COLO668 (cell line): ENCODE data around the gene FBXW9.
A peak's percentile ranks its signal among the peaks of the same experiment; 100 is the strongest.
"Not testable (repeated sequence)": the region's sequence is repeated elsewhere in the genome, so short reads cannot be mapped to it uniquely, and the experiment has no call there.

Experiments
- DNase-seq: peaks from one replicate; lab custom pipeline; 2025; ENCODE audit not compliant: unreplicated experiment; lab: John Stamatoyannopoulos, UW

The FBXW9 gene

GRCh38 chr19:12657966-12658365 lies 38.5 kb downstream of the FBXW9 start:
- no peak for DNase-seq

DNA sequence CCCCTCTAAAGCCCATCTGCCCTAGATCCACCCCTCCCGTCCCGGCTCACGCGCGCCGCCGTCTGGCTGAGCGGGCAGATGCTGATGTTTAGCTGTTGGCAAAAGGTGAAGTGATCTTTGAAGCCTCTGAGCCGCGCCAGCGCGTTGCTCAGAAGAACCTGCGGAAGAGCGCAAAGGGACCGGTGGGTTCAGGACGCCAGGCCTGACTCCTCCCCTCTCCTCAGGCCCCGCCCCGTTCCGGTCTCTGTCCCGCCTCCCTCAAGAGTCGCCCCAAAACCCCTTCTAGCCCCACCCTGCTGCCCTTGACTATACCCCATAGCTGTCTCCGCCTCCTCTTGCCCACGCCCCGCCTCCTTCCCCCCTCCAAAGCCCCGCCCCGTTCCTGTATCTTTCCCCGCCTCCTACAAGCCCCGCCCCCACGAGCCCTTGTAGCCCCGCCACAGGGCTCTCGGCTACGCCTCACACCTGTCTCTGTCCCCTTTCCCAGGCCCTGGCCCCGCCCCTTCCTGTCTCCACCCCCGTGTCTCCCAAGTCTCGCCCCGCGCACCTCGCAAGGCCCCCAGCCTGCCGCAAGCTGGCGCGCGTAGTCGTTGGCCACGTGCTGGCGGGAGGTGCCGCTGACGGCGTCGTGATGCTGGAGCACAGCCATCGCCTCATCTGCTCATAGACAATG lies 39.4 kb downstream of the FBXW9 start:
- peak; percentile 12 for DNase-seq

DNA sequence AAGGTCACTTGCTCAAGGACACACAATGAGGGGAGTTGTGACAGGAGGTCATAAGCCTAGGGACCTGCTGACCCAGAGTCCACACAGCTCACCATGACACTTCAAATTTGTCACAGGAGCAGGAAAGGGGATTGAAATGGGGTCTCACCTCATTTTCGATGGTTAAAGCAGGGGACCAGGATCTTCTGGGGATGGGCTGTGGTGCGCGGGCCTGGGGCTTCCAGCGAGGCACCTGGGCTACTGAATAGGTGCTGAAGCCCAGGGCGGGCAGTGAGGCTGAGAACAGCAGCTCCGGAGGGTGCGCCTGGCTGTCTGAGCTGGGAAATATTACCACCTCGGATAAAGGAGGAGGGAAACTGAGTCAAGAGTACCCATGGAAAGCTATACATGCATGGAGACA lies 40.9 kb downstream of the FBXW9 start:
- DNase-seq: no peak

- no peak for DNase-seq
Measured at GRCh38 chr19:12652219-12652618, 44.2 kb downstream of the FBXW9 start.

GRCh38 chr19:12649941-12650340 lies 46.5 kb downstream of the FBXW9 start:
- no peak for DNase-seq

- peak; percentile 39 for DNase-seq
Measured at GRCh38 chr19:12648088-12648487, 48.3 kb downstream of the FBXW9 start.

DNA sequence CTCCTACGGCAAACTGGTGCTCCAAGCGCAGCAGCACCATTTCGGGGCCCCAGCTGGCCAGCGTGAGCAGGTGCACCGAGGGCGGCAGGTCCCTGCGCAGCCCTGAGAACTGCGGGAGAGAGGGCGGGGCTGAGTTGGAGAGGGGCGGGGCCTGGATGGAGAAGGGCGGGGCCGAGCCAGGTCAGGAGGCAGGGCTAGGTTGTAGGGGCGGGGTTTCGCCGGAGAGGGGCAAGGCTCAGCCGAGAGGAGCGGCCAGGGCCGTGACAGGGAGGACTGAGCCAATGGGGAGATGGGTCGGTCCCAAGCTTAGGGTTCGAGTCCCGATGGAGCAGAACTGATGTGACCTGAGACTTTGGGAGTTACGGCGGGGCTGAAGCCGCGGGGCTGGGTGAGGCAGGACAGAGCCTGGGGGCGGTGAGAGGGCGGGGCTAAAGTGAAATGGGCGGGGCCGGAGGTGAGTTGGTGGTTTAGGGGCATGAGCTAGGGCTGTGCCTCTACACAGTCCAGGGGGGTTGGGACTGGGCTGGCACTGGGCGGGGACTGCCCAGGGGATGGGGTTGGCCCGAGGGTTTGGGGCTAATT lies 48.9 kb downstream of the FBXW9 start:
- peak; percentile 86 for DNase-seq

DNA sequence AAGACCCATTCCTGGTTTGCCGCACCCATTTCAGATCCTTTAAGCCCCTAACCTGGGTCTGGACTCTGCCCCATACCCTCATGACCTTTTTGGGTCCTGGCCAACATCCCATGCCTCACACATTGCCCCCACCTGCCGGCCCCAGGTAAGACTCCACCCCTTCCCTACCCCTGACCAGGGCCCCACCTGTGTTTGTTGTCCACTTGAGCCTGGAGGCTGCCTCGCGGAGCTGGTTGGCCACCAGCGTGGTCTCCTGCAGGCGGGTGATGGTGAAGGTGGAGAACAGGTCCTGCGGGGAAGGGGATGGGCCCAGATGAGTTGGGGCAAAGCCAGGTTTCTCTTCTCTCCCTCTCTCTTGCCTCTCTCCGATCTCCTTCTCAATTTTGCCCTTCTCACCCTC lies 49.4 kb downstream of the FBXW9 start:
- DNase-seq: peak; percentile 67

DNA sequence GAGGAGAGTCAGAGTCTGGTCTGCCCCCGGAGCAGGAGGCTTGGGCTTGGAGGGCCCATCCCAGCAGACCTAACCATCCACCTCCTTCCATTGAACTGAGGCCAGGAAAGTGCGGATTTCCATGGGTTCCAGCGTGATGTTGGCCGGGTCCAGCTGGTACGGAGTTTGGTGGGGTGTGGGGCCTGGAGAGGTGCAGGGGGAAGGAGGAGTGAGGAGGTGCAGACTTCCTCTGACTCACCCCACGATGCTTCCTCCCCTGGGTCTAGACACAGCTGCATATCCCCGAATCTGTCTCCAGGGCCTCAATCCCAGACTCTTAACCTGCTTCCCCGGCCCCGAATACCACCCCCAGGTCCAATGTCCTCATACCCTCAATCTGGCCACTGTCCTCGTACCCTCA lies 49.9 kb downstream of the FBXW9 start:
- no peak for DNase-seq

GRCh38 chr19:12643716-12644115 lies 52.7 kb downstream of the FBXW9 start:
- DNase-seq: not testable (repeated sequence)

DNA sequence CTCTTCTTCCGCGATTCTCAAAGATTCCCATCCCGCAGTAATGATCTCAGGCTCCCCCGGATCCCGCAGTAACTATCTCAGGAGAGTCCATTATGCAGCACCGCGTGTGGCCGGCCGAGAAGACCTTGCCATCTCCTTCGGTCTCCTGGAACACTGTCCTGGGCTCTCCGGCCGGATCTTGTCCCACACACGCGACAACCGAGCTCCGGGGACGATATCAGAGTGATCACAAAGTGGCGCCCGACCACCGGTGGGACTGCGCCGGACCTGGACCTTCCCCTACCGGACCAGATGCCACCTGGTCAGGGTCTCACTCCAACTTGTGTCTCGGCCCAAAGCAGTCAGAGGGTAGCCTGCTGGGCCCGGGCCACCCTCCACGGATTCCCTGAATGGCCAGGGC lies 53.9 kb downstream of the FBXW9 start:
- no peak for DNase-seq

DNA sequence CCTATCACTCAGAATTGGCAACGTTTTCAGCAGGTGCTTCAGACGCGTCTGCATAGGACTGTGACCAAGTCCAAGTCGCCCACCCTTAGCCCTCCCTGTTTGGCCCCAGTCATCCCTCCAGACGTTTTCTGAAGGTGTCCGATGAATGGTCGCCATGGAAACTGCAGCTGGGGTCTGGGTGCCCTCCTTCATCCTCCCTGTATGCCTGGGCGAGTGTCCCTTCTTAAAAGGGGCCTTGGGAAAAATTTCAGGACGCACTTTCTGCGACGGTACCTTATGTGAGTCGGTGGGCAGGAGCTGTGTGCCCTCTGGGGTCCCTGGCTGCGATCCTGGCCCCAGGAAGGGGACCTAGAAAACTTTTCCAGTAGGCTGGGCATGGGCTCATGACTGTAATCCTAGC lies 55.0 kb downstream of the FBXW9 start:
- no peak for DNase-seq

- DNase-seq: peak; percentile 84
Measured at GRCh38 chr19:12639901-12640613, 56.4 kb downstream of the FBXW9 start.
